ENCODE results near the gene PPP1R3F. TPM values are rescaled to one million over a fixed set of nuclear protein-coding genes. Genes with fewer than 3 reads are reported as not detected.

PPP1R3F gene
- total and polyA plus RNA-seq, 8 donors, result 1.4 to 20.4 (median 4.8) TPM

Other genes with a start within 250 kb of the PPP1R3F start
- 10 to 100 TPM; 13.0 to 42.2 (median 35.3) TPM for gene TFE3, start 226.4 kb upstream of the PPP1R3F start, total RNA-seq
- gene TFE3, start 226.4 kb upstream of the PPP1R3F start, polyA plus RNA-seq, result 10 to 100 TPM; 21.5 to 28.1 (median 27.0) TPM
- gene CCDC120, start 210.8 kb upstream of the PPP1R3F start, total RNA-seq, result 10 to 100 TPM in 2 of 5 donors, 1 to 10 TPM in 3; 2.3 to 25.4 (median 6.1) TPM
- 1 to 10 TPM; 3.8 to 7.3 (median 4.0) TPM for gene CCDC120, start 210.8 kb upstream of the PPP1R3F start, polyA plus RNA-seq
- gene PRAF2, start 195.8 kb upstream of the PPP1R3F start, total RNA-seq, result 10 to 100 TPM in 1 of 5 donors, 1 to 10 TPM in 2, not detected in 2; 5.0 to 37.1 (median 5.9) TPM
- 10 to 100 TPM in 2 of 3 donors, 1 to 10 TPM in 1; 9.3 to 16.6 (median 10.3) TPM for gene PRAF2, start 195.8 kb upstream of the PPP1R3F start, polyA plus RNA-seq
- 100 to 1,000 TPM in 2 of 5 donors, 10 to 100 TPM in 3; 12.2 to 209 (median 90.9) TPM for gene WDR45, start 189.9 kb upstream of the PPP1R3F start, total RNA-seq
- gene WDR45, start 189.9 kb upstream of the PPP1R3F start, polyA plus RNA-seq, result 100 to 1,000 TPM in 1 of 3 donors, 10 to 100 TPM in 2; 69.0 to 102 (median 75.3) TPM
- 10 to 100 TPM in 2 of 5 donors, 1 to 10 TPM in 3; 6.4 to 19.1 (median 8.2) TPM for gene GPKOW, start 146.1 kb upstream of the PPP1R3F start, total RNA-seq
- 10 to 100 TPM; 14.1 to 18.2 (median 14.7) TPM for gene GPKOW, start 146.1 kb upstream of the PPP1R3F start, polyA plus RNA-seq
- 10 to 100 TPM in 3 of 5 donors, 1 to 10 TPM in 2; 4.7 to 43.2 (median 10.3) TPM for gene MAGIX, start 107.0 kb upstream of the PPP1R3F start, total RNA-seq
- gene MAGIX, start 107.0 kb upstream of the PPP1R3F start, polyA plus RNA-seq, result 10 to 100 TPM; 18.9 to 41.1 (median 35.0) TPM
- 100 to 1,000 TPM in 1 of 5 donors, 10 to 100 TPM in 4; 14.0 to 155 (median 52.2) TPM for gene PLP2, start 97.9 kb upstream of the PPP1R3F start, total RNA-seq
- 100 to 1,000 TPM in 1 of 3 donors, 10 to 100 TPM in 2; 55.0 to 323 (median 94.4) TPM for gene PLP2, start 97.9 kb upstream of the PPP1R3F start, polyA plus RNA-seq
- gene PRICKLE3, start 83.4 kb upstream of the PPP1R3F start, total RNA-seq, result 10 to 100 TPM in 3 of 5 donors, 1 to 10 TPM in 2; 3.7 to 65.1 (median 16.9) TPM
- gene PRICKLE3, start 83.4 kb upstream of the PPP1R3F start, polyA plus RNA-seq, result 1 to 10 TPM; 6.3 to 7.1 (median 6.5) TPM
- gene SYP, start 69.6 kb upstream of the PPP1R3F start, total RNA-seq, result 100 to 1,000 TPM in 1 of 5 donors, 1 to 10 TPM in 2, under 1 TPM in 1, not detected in 1; 0.89 to 211 (median 3.3) TPM
- 1 to 10 TPM in 2 of 3 donors, under 1 TPM in 1; 0.92 to 5.0 (median 3.9) TPM for gene SYP, start 69.6 kb upstream of the PPP1R3F start, polyA plus RNA-seq
- 1 to 10 TPM in 1 of 5 donors, under 1 TPM in 2, not detected in 2; 0.37 to 6.1 (median 0.89) TPM for gene CACNA1F, start 36.5 kb upstream of the PPP1R3F start, total RNA-seq
- gene CACNA1F, start 36.5 kb upstream of the PPP1R3F start, polyA plus RNA-seq, result under 1 TPM; 0.06 to 0.18 (median 0.15) TPM
- 10 to 100 TPM in 2 of 5 donors, 1 to 10 TPM in 3; 2.7 to 68.9 (median 7.0) TPM for gene CCDC22, start 34.3 kb upstream of the PPP1R3F start, total RNA-seq
- 10 to 100 TPM in 1 of 3 donors, 1 to 10 TPM in 2; 7.4 to 12.2 (median 8.9) TPM for gene CCDC22, start 34.3 kb upstream of the PPP1R3F start, polyA plus RNA-seq
- not detected for gene FOXP3, start 5.1 kb upstream of the PPP1R3F start, total RNA-seq
- gene FOXP3, start 5.1 kb upstream of the PPP1R3F start, polyA plus RNA-seq, result under 1 TPM in 2 of 3 donors, not detected in 1; 0.12 to 0.88 TPM
- not detected for gene GAGE10, start 33.9 kb downstream of the PPP1R3F start, total RNA-seq
- not detected for gene GAGE10, start 33.9 kb downstream of the PPP1R3F start, polyA plus RNA-seq
- not detected for gene GAGE12J, start 52.2 kb downstream of the PPP1R3F start, total RNA-seq
- not detected for gene GAGE12J, start 52.2 kb downstream of the PPP1R3F start, polyA plus RNA-seq
- gene GAGE13, start 61.8 kb downstream of the PPP1R3F start, total RNA-seq, result not detected
- not detected for gene GAGE13, start 61.8 kb downstream of the PPP1R3F start, polyA plus RNA-seq

All from stomach (tissue), 8 donors.